ENCODE results near the gene ZNF385B.

- TF ChIP-seq, protein P1, sequence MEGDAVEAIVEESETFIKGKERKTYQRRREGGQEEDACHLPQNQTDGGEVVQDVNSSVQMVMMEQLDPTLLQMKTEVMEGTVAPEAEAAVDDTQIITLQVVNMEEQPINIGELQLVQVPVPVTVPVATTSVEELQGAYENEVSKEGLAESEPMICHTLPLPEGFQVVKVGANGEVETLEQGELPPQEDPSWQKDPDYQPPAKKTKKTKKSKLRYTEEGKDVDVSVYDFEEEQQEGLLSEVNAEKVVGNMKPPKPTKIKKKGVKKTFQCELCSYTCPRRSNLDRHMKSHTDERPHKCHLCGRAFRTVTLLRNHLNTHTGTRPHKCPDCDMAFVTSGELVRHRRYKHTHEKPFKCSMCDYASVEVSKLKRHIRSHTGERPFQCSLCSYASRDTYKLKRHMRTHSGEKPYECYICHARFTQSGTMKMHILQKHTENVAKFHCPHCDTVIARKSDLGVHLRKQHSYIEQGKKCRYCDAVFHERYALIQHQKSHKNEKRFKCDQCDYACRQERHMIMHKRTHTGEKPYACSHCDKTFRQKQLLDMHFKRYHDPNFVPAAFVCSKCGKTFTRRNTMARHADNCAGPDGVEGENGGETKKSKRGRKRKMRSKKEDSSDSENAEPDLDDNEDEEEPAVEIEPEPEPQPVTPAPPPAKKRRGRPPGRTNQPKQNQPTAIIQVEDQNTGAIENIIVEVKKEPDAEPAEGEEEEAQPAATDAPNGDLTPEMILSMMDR (IDR thresholded peaks at IDR 0.05), result no peak
- no peak for TF ChIP-seq POLR2A (IDR thresholded peaks at IDR 0.05)
Measured at GRCh38 chr2:179511105-179511789, 350.2 kb downstream of the ZNF385B start.

All from Peyer's patch (tissue), 4 donors.